Activated CD4-positive, CD25-positive, alpha-beta regulatory T cell (primary cell): ENCODE results near the gene STAP1.
"Not testable (repeated sequence)": the region's sequence is repeated elsewhere in the genome, so short reads cannot be mapped to it uniquely, and the experiment has no call there.

Experiments used
- DNase-seq, 4 experiments: peaks; one replicate each; lab custom pipeline; 2025; lab: John Stamatoyannopoulos, UW

Gene STAP1, protein sequence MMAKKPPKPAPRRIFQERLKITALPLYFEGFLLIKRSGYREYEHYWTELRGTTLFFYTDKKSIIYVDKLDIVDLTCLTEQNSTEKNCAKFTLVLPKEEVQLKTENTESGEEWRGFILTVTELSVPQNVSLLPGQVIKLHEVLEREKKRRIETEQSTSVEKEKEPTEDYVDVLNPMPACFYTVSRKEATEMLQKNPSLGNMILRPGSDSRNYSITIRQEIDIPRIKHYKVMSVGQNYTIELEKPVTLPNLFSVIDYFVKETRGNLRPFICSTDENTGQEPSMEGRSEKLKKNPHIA

GRCh38 chr4:67558493-67558892 lies at the start of gene STAP1:
Gene STAP1, plus strand, starts transcription at chr4:67558727. Its CDS starts 83 bp downstream, at chr4:67558810.
- DNase-seq, result no peak

DNA sequence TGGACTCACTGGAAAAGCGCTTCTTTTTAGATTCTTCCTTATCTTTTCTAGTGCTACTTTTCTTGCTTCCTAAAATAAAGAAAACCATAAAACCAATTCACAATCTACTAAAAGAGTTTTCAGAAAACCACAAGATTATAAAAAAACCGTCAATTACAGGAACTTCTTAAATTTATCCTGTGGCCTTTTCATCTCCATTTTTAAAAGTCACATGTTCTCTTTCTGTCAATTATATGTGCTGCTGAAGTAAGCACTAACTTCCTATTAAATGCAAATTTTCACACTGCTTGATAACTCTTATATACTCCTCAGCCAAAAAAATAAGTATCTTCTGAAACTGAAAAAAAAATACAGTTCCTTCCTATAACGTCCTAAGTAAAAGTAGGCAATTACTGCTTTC lies 46.0 kb upstream of the STAP1 start:
- no peak for DNase-seq

GRCh38 chr4:67520141-67520540 lies 38.4 kb upstream of the STAP1 start:
- DNase-seq, result no peak

DNA sequence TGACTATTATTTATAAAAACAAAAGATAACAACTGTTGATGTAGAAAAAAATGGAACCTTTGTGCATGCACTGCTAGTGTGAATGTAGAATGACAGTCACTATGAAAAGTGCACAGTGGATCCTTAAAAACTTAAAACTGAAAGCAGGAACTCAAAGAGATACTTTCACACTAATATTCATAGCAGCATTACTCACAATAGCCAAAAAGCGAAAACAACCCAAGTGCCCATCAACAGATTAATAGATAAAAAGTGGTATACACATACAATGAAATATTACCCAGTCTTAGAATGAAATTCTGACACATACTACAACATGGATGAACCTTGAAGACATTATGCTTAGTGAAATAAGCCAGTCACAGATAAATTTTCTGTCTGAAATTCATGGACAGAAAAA lies 37.0 kb upstream of the STAP1 start:
- no peak for DNase-seq

GRCh38 chr4:67522230-67522629 lies 36.3 kb upstream of the STAP1 start:
- DNase-seq, result no peak

DNA sequence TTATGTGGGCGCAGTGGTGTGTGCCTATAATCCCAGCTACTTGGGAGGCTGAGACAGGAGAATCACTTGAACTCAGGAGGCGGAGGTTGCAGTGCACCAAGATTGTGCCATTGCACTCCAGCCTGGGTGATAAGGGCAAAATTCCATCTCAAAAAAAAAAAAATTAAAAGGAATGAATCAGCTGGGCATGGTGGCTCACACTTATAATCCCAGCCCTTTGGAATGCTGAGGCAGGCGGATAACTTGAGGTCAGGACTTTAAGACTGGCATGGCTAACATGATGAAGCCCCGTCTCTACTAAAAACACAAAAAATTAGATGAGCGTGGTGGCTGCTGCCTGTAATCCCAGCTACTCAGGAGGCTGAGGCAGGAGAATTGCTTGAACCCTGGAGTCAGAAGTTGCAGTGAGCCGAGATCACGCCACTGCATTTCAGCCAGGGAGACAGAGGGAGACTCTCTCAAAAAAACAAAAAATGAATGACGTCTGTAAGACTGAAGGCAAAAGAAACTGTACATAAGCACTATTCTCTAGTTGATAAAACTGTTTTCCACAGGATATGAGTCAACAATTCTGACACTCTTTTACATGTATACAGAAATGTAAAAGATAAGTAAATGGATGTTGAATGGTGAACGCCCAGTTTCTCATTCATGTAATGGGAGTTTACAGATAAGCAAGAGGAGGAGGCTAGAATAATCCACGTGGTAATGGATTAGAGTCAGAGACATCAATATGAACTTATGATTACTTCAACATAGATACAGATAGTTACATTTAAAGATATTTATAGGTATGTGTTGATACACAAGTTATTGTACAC lies 35.5 kb upstream of the STAP1 start:
- DNase-seq, result no peak

DNA sequence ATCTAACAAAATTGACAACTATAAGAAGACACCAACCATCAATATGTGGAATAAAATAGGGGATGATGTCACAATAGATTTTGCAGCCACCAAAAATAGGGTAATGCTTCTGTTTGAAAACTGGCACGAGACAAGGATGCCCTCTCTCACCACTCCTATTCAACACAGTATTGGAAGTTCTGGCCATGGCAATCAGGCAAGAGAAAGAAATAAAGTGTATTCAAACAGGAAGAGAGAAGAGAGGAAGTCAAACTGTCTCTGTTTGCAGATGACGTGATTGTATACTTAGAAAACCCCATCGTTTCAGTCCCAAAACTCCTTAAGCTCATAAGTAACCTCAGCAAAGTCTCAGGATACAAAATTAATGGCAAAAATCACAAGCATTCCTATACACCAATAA lies 34.4 kb upstream of the STAP1 start:
- DNase-seq, result not testable (repeated sequence)

GRCh38 chr4:67531379-67531962 lies 27.1 kb upstream of the STAP1 start:
- no peak for DNase-seq

DNA sequence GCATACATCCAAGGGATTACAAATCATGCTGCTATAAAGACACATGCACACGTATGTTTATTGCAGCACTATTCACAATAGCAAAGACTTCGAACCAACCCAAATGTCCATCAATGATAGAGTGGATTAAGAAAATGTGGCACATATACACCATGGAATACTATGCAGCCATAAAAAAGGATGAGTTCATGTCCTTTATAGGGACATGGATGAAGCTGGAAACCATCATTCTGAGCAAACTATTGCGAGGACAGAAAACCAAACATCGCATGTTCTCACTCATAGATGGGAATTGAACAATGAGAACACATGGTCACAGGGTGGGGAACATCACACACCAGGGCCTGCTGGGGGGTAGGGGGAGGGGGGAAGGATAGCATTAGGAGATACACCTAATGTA lies 26.1 kb upstream of the STAP1 start:
- not testable (repeated sequence) for DNase-seq

- DNase-seq, result no peak
Observed at GRCh38 chr4:67533112-67533511, 25.4 kb upstream of the STAP1 start.

DNA sequence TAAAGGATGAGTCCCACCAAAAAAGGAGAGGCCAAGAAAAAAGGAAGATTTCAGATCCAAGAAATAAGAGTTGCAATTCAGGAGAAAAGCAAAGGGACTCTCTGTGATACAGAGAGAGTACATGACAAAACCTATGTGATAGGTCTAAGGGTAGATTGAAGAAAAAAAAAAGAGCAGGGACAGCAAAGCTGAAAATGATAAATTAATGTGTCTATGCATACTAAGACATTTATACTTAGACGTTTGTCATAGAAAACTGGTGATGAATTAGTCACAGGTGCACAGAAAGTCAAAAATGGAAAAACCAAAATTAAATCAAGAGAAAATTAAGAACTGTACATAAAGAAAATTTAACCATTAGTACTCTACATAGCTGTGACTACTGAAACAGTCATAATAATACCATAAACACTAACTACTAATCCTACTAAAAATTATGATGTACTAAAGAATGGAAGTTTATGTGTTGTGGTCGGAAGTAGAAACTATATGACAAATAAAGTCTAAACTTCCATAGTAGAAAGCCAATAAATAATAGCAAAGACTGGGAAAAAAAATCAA lies 23.2 kb upstream of the STAP1 start:
- DNase-seq, result no peak

DNA sequence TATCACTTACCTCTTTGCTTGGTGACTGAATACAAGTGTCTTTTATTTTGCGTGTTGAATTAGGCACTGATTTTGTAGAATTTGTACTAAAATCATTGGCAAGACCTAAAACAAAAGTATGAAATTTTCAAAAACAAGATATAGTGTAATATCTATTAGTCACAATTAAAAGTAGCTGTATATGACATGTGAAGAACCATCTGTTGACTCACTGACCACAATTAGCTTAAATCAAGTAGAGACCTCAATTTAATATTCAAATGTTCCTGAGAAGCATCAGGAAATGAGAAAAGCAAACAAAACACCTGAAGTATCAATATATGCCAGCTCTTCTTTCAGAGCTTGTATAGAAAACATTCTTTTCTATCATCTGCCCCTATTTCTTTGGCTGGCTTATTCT lies 18.7 kb upstream of the STAP1 start:
- no peak for DNase-seq

DNA sequence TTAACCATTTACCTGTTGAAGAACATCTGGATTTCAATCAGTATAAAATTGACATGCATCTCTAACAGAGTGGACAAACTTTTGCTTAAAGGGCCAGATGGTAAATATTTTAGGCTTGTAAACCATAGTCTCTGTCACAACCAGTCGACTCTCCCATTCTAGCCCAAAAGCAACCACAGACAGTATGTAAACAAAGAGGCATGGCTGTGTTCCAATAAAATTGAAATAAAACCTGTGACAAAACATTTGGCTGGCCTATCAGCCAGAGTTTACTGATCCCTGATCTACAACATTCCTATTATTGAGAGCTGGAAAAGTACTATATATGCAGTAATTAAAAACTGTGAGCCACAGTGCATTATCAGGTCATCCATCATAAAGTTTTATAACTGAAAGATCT lies 16.5 kb upstream of the STAP1 start:
- no peak for DNase-seq

DNA sequence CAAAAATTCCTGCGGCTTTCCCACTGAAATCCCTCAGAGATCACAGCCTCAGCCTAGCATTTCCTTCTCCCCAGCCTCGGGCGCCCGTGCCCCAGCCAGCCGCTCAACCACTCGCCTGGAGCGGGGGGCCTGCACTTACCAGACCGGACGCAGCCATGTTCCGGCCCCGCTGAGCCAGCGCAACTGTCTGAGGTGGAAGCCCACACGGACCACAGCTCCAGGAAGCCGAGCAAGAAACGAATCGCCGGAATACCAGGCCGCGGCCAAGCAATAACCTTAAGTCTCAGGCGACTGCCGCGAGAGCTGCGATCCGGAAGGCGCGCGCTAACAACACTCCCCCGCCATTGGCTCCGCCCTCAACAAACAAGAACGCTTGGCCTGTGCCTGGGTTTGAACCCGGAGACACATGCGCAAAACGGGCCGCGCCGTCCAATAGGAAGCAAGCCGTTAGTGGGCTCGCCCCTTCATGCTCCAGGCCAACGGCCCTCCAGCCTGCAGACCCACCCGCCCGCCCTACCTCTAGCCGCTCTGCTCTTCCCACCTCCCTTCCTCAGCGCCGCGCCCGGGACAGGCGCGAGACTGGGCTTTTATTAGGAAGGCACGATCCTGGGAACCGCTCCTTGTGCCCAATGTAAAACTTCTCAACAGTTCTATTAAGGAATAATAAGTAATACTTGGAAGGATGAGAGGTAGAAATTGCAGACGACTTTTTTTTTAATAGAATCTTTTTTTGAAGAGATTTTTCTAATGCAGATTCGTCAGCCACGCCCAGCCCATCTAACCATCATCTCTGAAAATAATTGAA lies 13.1 kb upstream of the STAP1 start, which contains the start of gene CENPC:
Gene CENPC (minus strand): TSS at position 305 of the 805 bp plus-strand sequence. CDS start 148 bp downstream, at position 157.
- peak; percentile 75 to 81 (median 78) for DNase-seq

GRCh38 chr4:67546004-67546356 lies 12.5 kb upstream of the STAP1 start:
- DNase-seq, result no peak

DNA sequence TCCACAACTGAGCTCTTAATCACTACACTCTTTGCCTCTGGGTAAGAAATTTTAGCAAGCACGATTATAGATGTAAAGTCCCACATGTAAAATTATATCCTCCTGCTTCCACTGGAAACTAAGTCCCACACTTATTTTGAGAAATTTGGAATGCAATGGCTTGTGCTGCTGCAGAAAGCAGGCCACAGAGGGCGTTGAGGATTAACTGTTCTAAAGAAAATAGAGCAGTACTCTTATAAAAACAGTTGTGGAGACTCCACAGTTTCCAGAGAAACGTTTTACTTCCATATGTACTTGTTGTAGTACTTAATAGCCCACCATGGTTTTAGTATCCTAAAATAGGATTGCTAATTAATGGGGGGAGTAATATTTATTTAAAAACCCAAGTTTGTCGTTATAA lies 11.6 kb upstream of the STAP1 start:
- DNase-seq, result no peak

GRCh38 chr4:67549123-67549522 lies 9.4 kb upstream of the STAP1 start:
- no peak for DNase-seq

DNA sequence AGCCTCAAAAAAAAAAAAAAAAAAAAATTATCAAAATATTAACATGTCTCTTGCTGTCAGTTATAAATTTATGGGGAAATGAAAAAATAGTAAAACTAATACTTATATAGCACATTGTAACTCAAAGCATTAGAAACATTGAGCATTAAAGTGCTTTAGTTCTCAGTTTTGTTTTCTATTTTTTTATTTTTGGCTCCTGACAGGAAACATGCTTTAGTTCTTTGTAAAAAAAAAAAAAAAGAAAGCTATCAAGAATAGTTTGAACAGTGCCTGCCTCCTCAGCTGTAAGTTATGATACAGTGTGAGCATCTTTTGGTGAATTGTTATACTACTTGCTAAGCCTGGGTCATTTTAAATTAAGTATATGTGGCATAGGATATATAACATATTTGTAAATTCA lies 8.1 kb upstream of the STAP1 start:
- DNase-seq, result no peak

- no peak for DNase-seq
Observed at GRCh38 chr4:67550857-67551256, 7.7 kb upstream of the STAP1 start.

- DNase-seq, result not testable (repeated sequence)
Observed at GRCh38 chr4:67552146-67552792, 6.3 kb upstream of the STAP1 start.

DNA sequence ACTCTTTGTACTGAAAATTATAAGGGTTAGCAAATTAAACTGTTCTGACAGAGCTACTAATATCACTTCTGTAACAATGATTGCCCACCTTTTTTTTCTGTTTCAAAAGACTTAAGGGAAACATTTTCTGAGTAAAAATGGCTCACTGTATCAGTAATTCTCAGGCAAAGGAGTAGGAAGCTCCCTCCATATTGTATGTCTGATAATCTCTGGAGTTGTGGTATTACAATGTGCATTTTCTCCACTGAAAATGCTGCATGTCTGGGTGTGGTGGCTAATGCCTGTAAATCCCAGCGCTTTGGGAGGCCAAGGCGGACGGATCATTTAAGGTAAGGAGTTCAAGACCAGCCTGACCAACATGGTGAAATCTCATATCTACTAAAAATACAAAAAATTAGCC lies 4.4 kb upstream of the STAP1 start:
- DNase-seq, result no peak
